Endothelial cell of umbilical vein (primary cell): ENCODE measurements around the gene KRTAP10-5. TPM values are rescaled to one million over a fixed set of nuclear protein-coding genes. Genes with fewer than 3 reads are reported as not detected.
"Not testable (repeated sequence)": the region's sequence is repeated elsewhere in the genome, so short reads cannot be mapped to it uniquely, and the experiment has no call there.

ENCODE experiments used
- BruUV-seq: library from RNA; stranded (reverse); fragments of 400-500 nt; replicated peaks from 2 replicates; lab custom pipeline; 2021; lab: Mats Ljungman, UMichigan
- CTCF ChIA-PET: fragments of 300-600, 350-600 bp; sonication (Branson Sonifier 250); formaldehyde crosslinking; loops from one replicate; lab custom pipeline; 2021; ENCODE audit warnings: antibody characterized with exemption, inconsistent platforms; lab: Charles Lee
- POLR2A ChIA-PET: fragments of 300-600, 350-600 bp; sonication (Branson Sonifier 250); formaldehyde crosslinking; loops from one replicate; lab custom pipeline; 2021; ENCODE audit warnings: antibody characterized with exemption, inconsistent platforms; lab: Charles Lee
- DNase-seq: peaks from one replicate; pipeline ENCODE4 v3.0.0-alpha.2; 2011; ENCODE audit warnings: low read depth, low spot score
- FAIRE-seq: peaks from 2 replicates; lab custom pipeline; 2011; peaks lifted over from hg19 to GRCh38; lab: Jason Lieb, UNC
- H2AFZ ChIP-seq: 2 replicates; pipeline ENCODE4 v1.6.0; 2012; ENCODE audit warnings: low read depth, low read length, control low read depth, inconsistent platforms
- H3K27ac ChIP-seq: 2 replicates; pipeline ENCODE4 v1.5.1; 2011; ENCODE audit warnings: low read depth, mild to moderate bottlenecking, control low read depth, low read length, moderate library complexity; ENCODE audit not compliant: insufficient read depth
- H3K27me3 ChIP-seq, 2 experiments: 2 replicates each; pipeline versions ENCODE4 v1.6.0 to v1.6.1; 2011; ENCODE audit warnings: low read length in 2 of 2, mixed read lengths in 1 of 2; ENCODE audit not compliant: control insufficient read depth in 2 of 2, insufficient read depth in 2 of 2
- H3K36me3 ChIP-seq, 2 experiments: 2 replicates in 1 of 2; 3 replicates in 1 of 2; pipeline ENCODE4 v1.5.1; 2011; ENCODE audit warnings: low read length in 2 of 2, mild to moderate bottlenecking in 1 of 2, moderate library complexity in 1 of 2; ENCODE audit not compliant: control insufficient read depth in 2 of 2, insufficient read depth in 2 of 2; ENCODE audit errors: extremely low read depth in 1 of 2
- H3K4me1 ChIP-seq: 3 replicates; pipeline ENCODE4 v1.5.1; 2011; ENCODE audit warnings: mild to moderate bottlenecking, low read length; ENCODE audit not compliant: control insufficient read depth, insufficient read depth; ENCODE audit errors: extremely low read depth
- H3K4me2 ChIP-seq: 2 replicates; pipeline ENCODE4 v1.6.1; 2011; ENCODE audit warnings: low read length, control low read depth, mixed read lengths; ENCODE audit not compliant: insufficient read depth
- H3K4me3 ChIP-seq, 3 experiments: fragments of 200-600 bp in 1 of 3; sonication (generic), shearing (Covaris generic) in 1 of 3; replicated peaks in 1 of 3; 2 replicates each; pipeline ENCODE4 v1.5.1; 2011 to 2016; ENCODE audit warnings: control low read depth in 3 of 3, low read length in 3 of 3, mild to moderate bottlenecking in 2 of 3, inconsistent platforms in 1 of 3, low read depth in 1 of 3, moderate library complexity in 1 of 3; ENCODE audit not compliant: insufficient read depth in 1 of 3
- H3K79me2 ChIP-seq: 2 replicates; pipeline ENCODE4 v1.6.0; 2012; ENCODE audit warnings: low read length, inconsistent platforms; ENCODE audit not compliant: control insufficient read depth, insufficient read depth
- H3K9ac ChIP-seq: replicated peaks from 2 replicates; pipeline ENCODE3; 2011; ENCODE audit warnings: low read length, control low read depth; ENCODE audit not compliant: insufficient read depth; ENCODE audit errors: extremely low read depth
- H3K9me1 ChIP-seq: replicated peaks from 3 replicates; pipeline ENCODE4 v1.6.0; 2011; ENCODE audit warnings: mild to moderate bottlenecking, low read length; ENCODE audit not compliant: control insufficient read depth, insufficient read depth; ENCODE audit errors: extremely low read depth
- H3K9me3 ChIP-seq: replicated peaks from 2 replicates; pipeline ENCODE4 v1.5.1; 2012; ENCODE audit warnings: low read length, inconsistent platforms; ENCODE audit not compliant: control insufficient read depth, insufficient read depth
- H4K20me1 ChIP-seq: replicated peaks from 2 replicates; pipeline ENCODE3; 2011; ENCODE audit warnings: mild to moderate bottlenecking, low read length; ENCODE audit not compliant: control insufficient read depth, insufficient read depth; ENCODE audit errors: extremely low read depth
- EZH2 ChIP-seq: IDR thresholded peaks from 2 replicates; pipeline ENCODE4 v1.6.1; 2012; ENCODE audit warnings: borderline replicate concordance, low read depth, mild to moderate bottlenecking, moderate library complexity, low read length, inconsistent platforms; ENCODE audit not compliant: severe bottlenecking
- FOS ChIP-seq: IDR thresholded peaks from 2 replicates; pipeline ENCODE4 v1.6.1; 2011; ENCODE audit warnings: mild to moderate bottlenecking, low read length, moderate library complexity, borderline replicate concordance; ENCODE audit not compliant: insufficient read depth
- GATA2 ChIP-seq: IDR thresholded peaks from 2 replicates; pipeline ENCODE4 v1.7.0; 2011; ENCODE audit warnings: low read depth, mild to moderate bottlenecking, moderate library complexity, mixed read lengths, low read length; ENCODE audit not compliant: insufficient read length, insufficient read depth
- JUN ChIP-seq: IDR thresholded peaks from 2 replicates; pipeline ENCODE4 v1.6.1; 2011; ENCODE audit warnings: borderline replicate concordance, low read depth; ENCODE audit not compliant: insufficient read length, insufficient read depth
- MAX ChIP-seq: IDR thresholded peaks from 2 replicates; pipeline ENCODE4 v1.6.1; 2011; ENCODE audit not compliant: insufficient read depth, insufficient read length
- MYC ChIP-seq: IDR thresholded peaks from one replicate; pipeline ENCODE4 v1.6.1; 2011; ENCODE audit warnings: mild to moderate bottlenecking, low read depth, low read length
- POLR2A ChIP-seq: IDR thresholded peaks from 2 replicates; pipeline ENCODE4 v1.6.1; 2012; ENCODE audit warnings: low read depth, mild to moderate bottlenecking, control low read depth, low read length
- POLR2AphosphoS5 ChIP-seq: IDR thresholded peaks from 2 replicates; pipeline ENCODE4 v1.6.1; 2012; ENCODE audit warnings: low read depth, mild to moderate bottlenecking, control low read depth, low read length, moderate library complexity; ENCODE audit not compliant: insufficient read depth
- dilution Hi-C: fragments of 300-500 bp; cut with MboI; formaldehyde crosslinking; loops from one replicate; pipeline ENCODE4 v1.15.0; 2019; ENCODE audit warnings: low sequenced_read_pairs; ENCODE audit not compliant: extremely low pct_ligation_motif_present
- intact Hi-C: fragments of 100-400 bp; cut with micrococcal nuclease; formaldehyde crosslinking; loops from one replicate; pipeline ENCODE4 v1.10.0; 2022
- polyA plus RNA-seq, 4 experiments: library from polyadenylated mRNA; depleted of rRNA in 3 of 4; stranded (reverse) in 3 of 4; unstranded in 1 of 4; fragments of >200 nt; gene quantifications; 2 replicates each; pipeline versions ENCODE4 v1.2.1 to v1.2.3, GENCODE V29; 2011 to 2012; ENCODE audit warnings: missing spikeins in 1 of 4
- total RNA-seq: library from RNA; stranded (reverse); gene quantifications from 2 replicates; pipeline ENCODE4 v1.2.3, GENCODE V29; 2021
- TF ChIP-seq, protein P1 (sequence below), 2 donors: IDR thresholded peaks; 1 replicate in 1 of 2; 2 replicates in 1 of 2; pipeline ENCODE4 v1.5.1; 2011; ENCODE audit warnings: low read length in 2 of 2, mild to moderate bottlenecking in 2 of 2, moderate library complexity in 2 of 2, control low read depth in 1 of 2, inconsistent platforms in 1 of 2, low read depth in 1 of 2; ENCODE audit not compliant: insufficient read depth in 1 of 2; ENCODE audit errors: extremely low read depth in 1 of 2

Gene KRTAP10-5
- total and polyA plus RNA-seq, 2 donors (not counting 3 experiments of a cell fraction or from before 2014, with no cell fraction given) = not detected

GRCh38 chr21:44590897-44591800 is 10.7 kb upstream of the KRTAP10-5 start:
- H3K4me2 ChIP-seq, FAIRE-seq, H3K36me3 ChIP-seq, H2AFZ ChIP-seq, H3K4me3 ChIP-seq, intact Hi-C loops, H3K9ac ChIP-seq, H3K9me3 ChIP-seq, H3K9me1 ChIP-seq, DNase-seq, H3K27ac ChIP-seq, H3K27me3 ChIP-seq, H4K20me1 ChIP-seq, POLR2A ChIA-PET, BruUV-seq, dilution Hi-C loops, H3K4me1 ChIP-seq, H3K79me2 ChIP-seq: not testable (repeated sequence)
- CTCF ChIA-PET = interaction anchor here (1.2 to 1.8 kb wide), 2 partner anchors 10 to 202 kb away, joined by 4 read pairs; partner anchors contain the start of gene KRTAP10-7

- Histone ChIP-seq H3K9me3 (no peaks in the 10 kb centered on the region), H3K36me3 (no peaks in the 10 kb centered on the region), H3K27ac (no peak overlapping the region), H3K79me2 (no peaks in the 10 kb centered on the region), H3K4me1 (no peaks in the 10 kb centered on the region), H4K20me1 (no peaks in the 10 kb centered on the region), H3K4me3 (no peak overlapping the region), H3K9me1 (no peaks in the 10 kb centered on the region), H3K27me3 (peaks cover 1 to 3% of the 10 kb centered on the region in 2 experiments), H3K9ac (no peak overlapping the region), H2AFZ (no peak overlapping the region), H3K4me2 (no peak overlapping the region)
- no peak for TF ChIP-seq MAX
- TF ChIP-seq, protein P1, sequence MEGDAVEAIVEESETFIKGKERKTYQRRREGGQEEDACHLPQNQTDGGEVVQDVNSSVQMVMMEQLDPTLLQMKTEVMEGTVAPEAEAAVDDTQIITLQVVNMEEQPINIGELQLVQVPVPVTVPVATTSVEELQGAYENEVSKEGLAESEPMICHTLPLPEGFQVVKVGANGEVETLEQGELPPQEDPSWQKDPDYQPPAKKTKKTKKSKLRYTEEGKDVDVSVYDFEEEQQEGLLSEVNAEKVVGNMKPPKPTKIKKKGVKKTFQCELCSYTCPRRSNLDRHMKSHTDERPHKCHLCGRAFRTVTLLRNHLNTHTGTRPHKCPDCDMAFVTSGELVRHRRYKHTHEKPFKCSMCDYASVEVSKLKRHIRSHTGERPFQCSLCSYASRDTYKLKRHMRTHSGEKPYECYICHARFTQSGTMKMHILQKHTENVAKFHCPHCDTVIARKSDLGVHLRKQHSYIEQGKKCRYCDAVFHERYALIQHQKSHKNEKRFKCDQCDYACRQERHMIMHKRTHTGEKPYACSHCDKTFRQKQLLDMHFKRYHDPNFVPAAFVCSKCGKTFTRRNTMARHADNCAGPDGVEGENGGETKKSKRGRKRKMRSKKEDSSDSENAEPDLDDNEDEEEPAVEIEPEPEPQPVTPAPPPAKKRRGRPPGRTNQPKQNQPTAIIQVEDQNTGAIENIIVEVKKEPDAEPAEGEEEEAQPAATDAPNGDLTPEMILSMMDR (IDR thresholded peaks at IDR 0.05; ENCODE audit: extremely low read depth in 1 of 2, insufficient read depth in 1 of 2, low read depth in 1 of 2, low read length in 2 of 2) = no peak
- TF ChIP-seq GATA2 = no peak
- TF ChIP-seq POLR2A = no peak
- no peak for TF ChIP-seq JUN
- TF ChIP-seq EZH2 = no peak
- TF ChIP-seq FOS = no peak
- TF ChIP-seq POLR2AphosphoS5 = no peak
- TF ChIP-seq MYC = no peak
- no TSS peak for BruUV-seq
- DNase-seq (no peak), FAIRE-seq (no peak)
- ChIA-PET POLR2A (no interaction called here), CTCF (no interaction called here)
- dilution Hi-C loops = no loop called here
- intact Hi-C loops = no loop called here
These were observed 9.9 kb upstream of the KRTAP10-5 start for GRCh38 chr21:44590311-44590721.
